Tibial nerve (tissue), 4 donors: Measurements from ENCODE around the gene KRTAP10-1.

Source experiments
- CTCF ChIP-seq, 5 experiments: fragments of 200-600 bp in 3 of 5; fragments of 450-650 bp in 2 of 5; sonication (generic) in 3 of 5; IDR thresholded peaks; one replicate each; pipeline ENCODE4 v1.5.1; 2016 to 2019; ENCODE audit warnings: antibody characterized with exemption in 5 of 5, mild to moderate bottlenecking in 3 of 5, moderate library complexity in 2 of 5
- EP300 ChIP-seq, 2 donors: sonication (generic); formaldehyde crosslinking; IDR thresholded peaks; one replicate each; pipeline ENCODE4 v1.6.1; 2017; ENCODE audit warnings: antibody characterized with exemption in 2 of 2, mild to moderate bottlenecking in 1 of 2
- POLR2A ChIP-seq, 2 donors: fragments of 450-650 bp; IDR thresholded peaks; one replicate each; pipeline ENCODE4 v1.6.1; 2017; ENCODE audit warnings: antibody characterized with exemption in 2 of 2, mild to moderate bottlenecking in 2 of 2, moderate library complexity in 2 of 2

DNA sequence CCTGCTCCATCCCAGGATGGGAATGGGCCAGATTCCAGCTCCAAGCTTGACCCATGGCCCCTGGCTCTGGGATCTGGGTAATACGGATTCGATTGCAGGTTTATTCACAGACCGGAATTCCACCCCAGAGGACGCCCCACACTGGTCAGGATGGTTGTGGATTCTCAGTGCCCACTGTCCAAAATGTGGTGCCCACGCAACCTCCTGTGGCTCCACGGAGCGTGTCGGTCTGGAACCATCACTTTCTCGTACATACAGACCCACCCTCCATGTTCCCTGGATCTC, 31.6 kb downstream of the KRTAP10-1 start:
- no peak for TF ChIP-seq CTCF (IDR thresholded peaks at IDR 0.05)
- no peak for TF ChIP-seq POLR2A (IDR thresholded peaks at IDR 0.05)
- no peak for TF ChIP-seq EP300 (IDR thresholded peaks at IDR 0.05)
